ENCODE results near the gene PCP4. TPM values are rescaled to one million over a fixed set of nuclear protein-coding genes. Genes with fewer than 3 reads are reported as not detected.

The PCP4 gene
- 1.6 TPM for polyA plus RNA-seq (2013, experiment 1 of 2)
- 2.0 TPM for polyA plus RNA-seq (2013, experiment 2 of 2)

DNA sequence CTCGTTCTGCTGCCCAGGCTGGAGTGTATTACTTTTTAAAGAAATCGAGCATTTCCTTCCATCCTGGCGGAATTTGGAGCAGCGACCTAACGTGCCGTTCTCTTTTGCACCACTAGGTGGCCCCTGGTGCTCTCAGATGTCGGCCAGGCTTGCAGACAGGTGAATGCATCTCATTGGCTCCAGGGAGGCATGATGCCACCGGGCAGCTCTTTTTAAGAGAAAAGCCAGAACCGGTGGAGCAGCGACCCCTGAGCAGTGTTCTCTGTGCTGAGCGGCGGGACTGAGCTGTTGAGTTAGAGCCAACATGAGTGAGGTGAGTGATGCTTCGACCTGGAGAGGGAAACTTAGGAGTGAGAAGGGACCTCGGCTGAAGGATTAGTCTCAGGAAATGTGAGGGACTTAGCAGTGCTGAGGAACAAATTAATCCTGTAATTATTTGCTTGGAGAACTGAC, at the start of gene PCP4:
PCP4 (plus strand) TSS at position 241 of the 453 bp plus-strand sequence; CDS start at position 305, 64 bp downstream.
- no peaks in the 10 kb centered on the region for H3K79me1 ChIP-seq (ENCODE audit: low read length)
- H4K5ac ChIP-seq (ENCODE audit: low read length) = peak within 1 kb of the TSS; percentile 72
- no peak within 1 kb of the TSS for H3K56ac ChIP-seq (ENCODE audit: low read length)
- H3K27me3 ChIP-seq (ENCODE audit: insufficient read depth, low read length, poor library complexity) = no peaks in the 10 kb centered on the region
- no peak within 1 kb of the TSS for H2BK120ac ChIP-seq (ENCODE audit: low read depth, low read length)
- H3K4me2 ChIP-seq (ENCODE audit: low read length) = no peak within 1 kb of the TSS
- no peak within 1 kb of the TSS for H3K4me3 ChIP-seq (ENCODE audit: low read length)
- H3K27ac ChIP-seq (ENCODE audit: low read depth, low read length) = no peak within 1 kb of the TSS
- no peaks in the 10 kb centered on the region for H3K79me2 ChIP-seq (ENCODE audit: control insufficient read depth, insufficient read depth, low read length)
- no peak within 1 kb of the TSS for H3K23ac ChIP-seq (ENCODE audit: low read length)
- no peak within 1 kb of the TSS for H4K8ac ChIP-seq (ENCODE audit: low read depth, low read length)
- no peak within 1 kb of the TSS for H2BK15ac ChIP-seq (replicated peaks; ENCODE audit: low read depth)
- WGBS (ENCODE audit: extremely low coverage, insufficient coverage, low lambda C conversion rate) = no CpG with 5 or more reads among the region's 14 CpGs
- no peak within 1 kb of the TSS for H2BK5ac ChIP-seq (ENCODE audit: low read length)
- H3K4me1 ChIP-seq (ENCODE audit: control insufficient read depth, low read depth, low read length) = no peaks in the 10 kb centered on the region
- H3K36me3 ChIP-seq (ENCODE audit: control insufficient read depth, insufficient read depth, low read length) = no peaks in the 10 kb centered on the region
- peak; percentile 92 for DNase-seq
- no peak within 1 kb of the TSS for H3K18ac ChIP-seq (ENCODE audit: low read length)
- H3K9ac ChIP-seq (ENCODE audit: low read length) = no peak within 1 kb of the TSS
- H3K4ac ChIP-seq (ENCODE audit: low read depth, low read length) = no peak within 1 kb of the TSS
- H2AK5ac ChIP-seq (ENCODE audit: low read length) = no peak within 1 kb of the TSS

GRCh38 chr21:39818557-39818956, 48.7 kb upstream of the PCP4 start:
- Histone ChIP-seq H3K9ac (ENCODE audit: low read length) (no peak overlapping the region), H3K27me3 (ENCODE audit: insufficient read depth, low read length, poor library complexity) (no peaks in the 10 kb centered on the region), H3K4me3 (ENCODE audit: low read length) (no peak overlapping the region), H3K18ac (ENCODE audit: low read length) (no peak overlapping the region), H3K36me3 (ENCODE audit: control insufficient read depth, insufficient read depth, low read length) (no peaks in the 10 kb centered on the region), H3K4me2 (ENCODE audit: low read length) (no peak overlapping the region), H3K23ac (ENCODE audit: low read length) (no peak overlapping the region), H3K56ac (ENCODE audit: low read length) (no peak overlapping the region), H3K4ac (ENCODE audit: low read depth, low read length) (no peak overlapping the region), H3K4me1 (ENCODE audit: control insufficient read depth, low read depth, low read length) (no peaks in the 10 kb centered on the region), H3K27ac (ENCODE audit: low read depth, low read length) (no peak overlapping the region), H2BK120ac (ENCODE audit: low read depth, low read length) (no peak overlapping the region), H4K5ac (ENCODE audit: low read length) (no peak overlapping the region), H3K79me1 (ENCODE audit: low read length) (no peaks in the 10 kb centered on the region), H3K79me2 (ENCODE audit: control insufficient read depth, insufficient read depth, low read length) (no peaks in the 10 kb centered on the region), H4K8ac (ENCODE audit: low read depth, low read length) (no peak overlapping the region), H2BK15ac (replicated peaks; ENCODE audit: low read depth) (no peak overlapping the region), H2AK5ac (ENCODE audit: low read length) (no peak overlapping the region), H2BK5ac (ENCODE audit: low read length) (no peak overlapping the region)
- no CpG with 5 or more reads among the region's 2 CpGs for WGBS (ENCODE audit: extremely low coverage, insufficient coverage, low lambda C conversion rate)
- DNase-seq = no peak

DNA sequence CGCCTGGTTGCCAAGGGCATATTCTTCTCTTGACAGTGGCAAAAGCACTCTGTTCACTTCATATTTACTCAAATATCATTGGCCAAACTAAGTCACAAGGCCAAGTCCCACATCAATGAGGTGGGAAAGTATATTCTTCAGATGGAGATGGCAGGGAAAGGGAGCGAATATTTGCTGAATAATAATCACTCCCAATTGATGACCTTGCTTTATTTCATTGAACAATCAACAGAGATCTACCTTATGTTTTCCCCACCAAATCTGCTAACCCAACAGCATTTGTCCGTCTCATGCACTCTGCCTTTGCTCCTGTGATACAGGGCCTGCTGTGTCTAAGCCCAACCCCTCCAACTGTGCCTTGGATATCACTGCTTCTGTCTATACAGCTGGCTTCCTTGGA, 45.2 kb upstream of the PCP4 start:
- Histone ChIP-seq H2BK120ac (ENCODE audit: low read depth, low read length) (no peak overlapping the region), H3K23ac (ENCODE audit: low read length) (no peak overlapping the region), H2BK5ac (ENCODE audit: low read length) (no peak overlapping the region), H3K4me3 (ENCODE audit: low read length) (no peak overlapping the region), H3K27me3 (ENCODE audit: insufficient read depth, low read length, poor library complexity) (no peaks in the 10 kb centered on the region), H3K36me3 (ENCODE audit: control insufficient read depth, insufficient read depth, low read length) (no peaks in the 10 kb centered on the region), H3K4me1 (ENCODE audit: control insufficient read depth, low read depth, low read length) (no peaks in the 10 kb centered on the region), H3K4me2 (ENCODE audit: low read length) (no peak overlapping the region), H3K27ac (ENCODE audit: low read depth, low read length) (no peak overlapping the region), H3K56ac (ENCODE audit: low read length) (no peak overlapping the region), H3K9ac (ENCODE audit: low read length) (no peak overlapping the region), H4K5ac (ENCODE audit: low read length) (no peak overlapping the region), H2AK5ac (ENCODE audit: low read length) (no peak overlapping the region), H3K79me1 (ENCODE audit: low read length) (no peaks in the 10 kb centered on the region), H4K8ac (ENCODE audit: low read depth, low read length) (no peak overlapping the region), H2BK15ac (replicated peaks; ENCODE audit: low read depth) (no peak overlapping the region), H3K18ac (ENCODE audit: low read length) (no peak overlapping the region), H3K4ac (ENCODE audit: low read depth, low read length) (no peak overlapping the region), H3K79me2 (ENCODE audit: control insufficient read depth, insufficient read depth, low read length) (no peaks in the 10 kb centered on the region)
- WGBS (ENCODE audit: extremely low coverage, insufficient coverage, low lambda C conversion rate) = no CpG with 5 or more reads among the region's 3 CpGs
- no peak for DNase-seq

DNA sequence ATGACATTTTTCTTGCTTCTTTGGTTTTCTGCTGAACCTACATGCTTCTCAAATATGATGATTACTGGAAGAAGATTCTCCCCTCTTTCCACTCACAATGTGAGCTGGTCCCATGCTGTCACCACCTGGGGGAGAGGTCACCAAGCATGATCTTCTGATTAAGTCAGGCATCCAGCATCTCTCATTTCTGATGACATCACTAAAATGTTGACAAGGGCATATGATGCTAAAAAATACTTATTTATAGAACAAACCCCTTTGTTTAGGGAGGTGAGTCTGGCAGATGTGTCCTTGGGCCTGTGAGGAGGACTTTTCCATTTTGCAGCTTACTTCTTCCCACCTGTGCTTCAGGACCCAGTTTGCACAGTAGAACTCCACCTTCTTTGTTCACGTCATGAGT, 42.0 kb upstream of the PCP4 start:
- no peak overlapping the region for H2AK5ac ChIP-seq (ENCODE audit: low read length)
- H2BK15ac ChIP-seq (replicated peaks; ENCODE audit: low read depth) = no peak overlapping the region
- no peak overlapping the region for H3K27ac ChIP-seq (ENCODE audit: low read depth, low read length)
- H3K4me1 ChIP-seq (ENCODE audit: control insufficient read depth, low read depth, low read length) = no peaks in the 10 kb centered on the region
- H3K23ac ChIP-seq (ENCODE audit: low read length) = no peak overlapping the region
- whole genome bisulfite sequencing (ENCODE audit: extremely low coverage, insufficient coverage, low lambda C conversion rate) = no CpG with 5 or more reads among the region's 1 CpG
- DNase-seq = no peak
- no peak overlapping the region for H3K56ac ChIP-seq (ENCODE audit: low read length)
- no peak overlapping the region for H4K5ac ChIP-seq (ENCODE audit: low read length)
- H4K8ac ChIP-seq (ENCODE audit: low read depth, low read length) = no peak overlapping the region
- H3K79me2 ChIP-seq (ENCODE audit: control insufficient read depth, insufficient read depth, low read length) = no peaks in the 10 kb centered on the region
- no peaks in the 10 kb centered on the region for H3K27me3 ChIP-seq (ENCODE audit: insufficient read depth, low read length, poor library complexity)
- no peak overlapping the region for H3K4me3 ChIP-seq (ENCODE audit: low read length)
- no peak overlapping the region for H2BK120ac ChIP-seq (ENCODE audit: low read depth, low read length)
- H3K18ac ChIP-seq (ENCODE audit: low read length) = no peak overlapping the region
- H3K4ac ChIP-seq (ENCODE audit: low read depth, low read length) = no peak overlapping the region
- no peak overlapping the region for H2BK5ac ChIP-seq (ENCODE audit: low read length)
- no peaks in the 10 kb centered on the region for H3K79me1 ChIP-seq (ENCODE audit: low read length)
- no peaks in the 10 kb centered on the region for H3K36me3 ChIP-seq (ENCODE audit: control insufficient read depth, insufficient read depth, low read length)
- H3K4me2 ChIP-seq (ENCODE audit: low read length) = no peak overlapping the region
- no peak overlapping the region for H3K9ac ChIP-seq (ENCODE audit: low read length)

DNA sequence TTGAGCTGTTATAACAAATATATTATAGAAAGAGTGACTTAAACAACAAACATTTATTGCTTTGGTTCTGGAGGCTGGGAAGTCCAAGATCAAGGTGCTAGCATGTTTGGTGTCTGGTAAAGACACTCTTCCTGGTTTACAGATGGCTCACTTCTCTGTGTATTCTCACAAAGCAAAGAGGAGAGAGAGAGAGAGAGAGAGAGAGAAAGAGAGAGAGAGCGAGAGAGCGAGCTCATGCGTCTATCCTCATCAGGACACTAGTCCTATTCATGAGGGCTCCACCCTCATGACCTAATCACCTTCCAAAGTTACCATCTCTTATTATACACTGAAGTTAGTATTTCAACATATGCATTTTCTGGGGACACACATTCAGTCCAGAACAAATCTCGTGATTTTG, 32.7 kb upstream of the PCP4 start:
- H3K9ac ChIP-seq (ENCODE audit: low read length) = no peak overlapping the region
- H4K8ac ChIP-seq (ENCODE audit: low read depth, low read length) = no peak overlapping the region
- H3K27ac ChIP-seq (ENCODE audit: low read depth, low read length) = no peak overlapping the region
- H3K27me3 ChIP-seq (ENCODE audit: insufficient read depth, low read length, poor library complexity) = no peaks in the 10 kb centered on the region
- H4K5ac ChIP-seq (ENCODE audit: low read length) = no peak overlapping the region
- no peak overlapping the region for H2BK5ac ChIP-seq (ENCODE audit: low read length)
- no CpG with 5 or more reads among the region's 4 CpGs for WGBS (ENCODE audit: extremely low coverage, insufficient coverage, low lambda C conversion rate)
- H2BK15ac ChIP-seq (replicated peaks; ENCODE audit: low read depth) = no peak overlapping the region
- H2AK5ac ChIP-seq (ENCODE audit: low read length) = no peak overlapping the region
- H3K23ac ChIP-seq (ENCODE audit: low read length) = no peak overlapping the region
- DNase-seq = no peak
- H3K4me2 ChIP-seq (ENCODE audit: low read length) = no peak overlapping the region
- no peak overlapping the region for H3K4me3 ChIP-seq (ENCODE audit: low read length)
- no peak overlapping the region for H3K56ac ChIP-seq (ENCODE audit: low read length)
- no peaks in the 10 kb centered on the region for H3K79me1 ChIP-seq (ENCODE audit: low read length)
- no peaks in the 10 kb centered on the region for H3K36me3 ChIP-seq (ENCODE audit: control insufficient read depth, insufficient read depth, low read length)
- H3K4me1 ChIP-seq (ENCODE audit: control insufficient read depth, low read depth, low read length) = no peaks in the 10 kb centered on the region
- no peak overlapping the region for H3K4ac ChIP-seq (ENCODE audit: low read depth, low read length)
- H2BK120ac ChIP-seq (ENCODE audit: low read depth, low read length) = no peak overlapping the region
- H3K18ac ChIP-seq (ENCODE audit: low read length) = no peak overlapping the region
- H3K79me2 ChIP-seq (ENCODE audit: control insufficient read depth, insufficient read depth, low read length) = no peaks in the 10 kb centered on the region

DNA sequence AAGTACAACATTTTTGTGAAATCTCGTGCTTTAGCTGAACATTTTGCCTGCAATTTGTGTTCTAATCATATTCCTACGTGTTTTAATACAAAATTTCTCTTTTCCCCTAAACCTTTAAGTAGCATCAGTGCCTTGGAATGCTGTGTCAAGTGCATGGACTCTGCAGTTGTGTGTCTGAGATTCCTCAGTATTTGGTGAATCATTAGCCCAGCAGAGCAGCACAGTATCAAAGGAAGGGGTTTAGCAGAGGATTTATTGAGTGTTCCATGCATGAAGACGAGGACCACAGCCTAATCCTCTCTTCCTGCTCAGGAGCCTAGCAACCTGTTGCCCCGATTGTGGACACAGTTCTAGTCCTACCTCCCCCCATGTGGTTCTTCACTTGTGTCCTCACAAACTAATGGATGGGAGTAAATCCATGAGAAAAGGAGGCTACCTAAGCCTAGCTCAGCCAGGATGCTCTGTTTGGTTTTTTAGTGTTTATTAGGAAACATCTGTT, 29.3 kb upstream of the PCP4 start:
- no peaks in the 10 kb centered on the region for H3K79me2 ChIP-seq (ENCODE audit: control insufficient read depth, insufficient read depth, low read length)
- H3K36me3 ChIP-seq (ENCODE audit: control insufficient read depth, insufficient read depth, low read length) = no peaks in the 10 kb centered on the region
- no peak overlapping the region for H3K4me3 ChIP-seq (ENCODE audit: low read length)
- no peak overlapping the region for H3K18ac ChIP-seq (ENCODE audit: low read length)
- H3K4me2 ChIP-seq (ENCODE audit: low read length) = no peak overlapping the region
- no peak for DNase-seq
- WGBS (ENCODE audit: extremely low coverage, insufficient coverage, low lambda C conversion rate) = no CpG with 5 or more reads among the region's 4 CpGs
- H3K56ac ChIP-seq (ENCODE audit: low read length) = no peak overlapping the region
- H2BK5ac ChIP-seq (ENCODE audit: low read length) = no peak overlapping the region
- H2BK15ac ChIP-seq (replicated peaks; ENCODE audit: low read depth) = no peak overlapping the region
- H2BK120ac ChIP-seq (ENCODE audit: low read depth, low read length) = no peak overlapping the region
- H2AK5ac ChIP-seq (ENCODE audit: low read length) = no peak overlapping the region
- no peaks in the 10 kb centered on the region for H3K4me1 ChIP-seq (ENCODE audit: control insufficient read depth, low read depth, low read length)
- H3K79me1 ChIP-seq (ENCODE audit: low read length) = no peaks in the 10 kb centered on the region
- no peak overlapping the region for H3K23ac ChIP-seq (ENCODE audit: low read length)
- H4K8ac ChIP-seq (ENCODE audit: low read depth, low read length) = no peak overlapping the region
- H4K5ac ChIP-seq (ENCODE audit: low read length) = no peak overlapping the region
- H3K9ac ChIP-seq (ENCODE audit: low read length) = no peak overlapping the region
- no peaks in the 10 kb centered on the region for H3K27me3 ChIP-seq (ENCODE audit: insufficient read depth, low read length, poor library complexity)
- no peak overlapping the region for H3K4ac ChIP-seq (ENCODE audit: low read depth, low read length)
- H3K27ac ChIP-seq (ENCODE audit: low read depth, low read length) = no peak overlapping the region

Measured in mesendoderm (in vitro differentiated cells).